ENCODE results near the gene RAB20. TPM values are rescaled to one million over a fixed set of nuclear protein-coding genes. Genes with fewer than 3 reads are reported as not detected.
A peak's percentile ranks its signal among the peaks of the same experiment; 100 is the strongest.
"Not testable (repeated sequence)": the region's sequence is repeated elsewhere in the genome, so short reads cannot be mapped to it uniquely, and the experiment has no call there.

The RAB20 gene
- total RNA-seq, 2 donors from 2014 or later, result 0.47 to 3.1 TPM

DNA sequence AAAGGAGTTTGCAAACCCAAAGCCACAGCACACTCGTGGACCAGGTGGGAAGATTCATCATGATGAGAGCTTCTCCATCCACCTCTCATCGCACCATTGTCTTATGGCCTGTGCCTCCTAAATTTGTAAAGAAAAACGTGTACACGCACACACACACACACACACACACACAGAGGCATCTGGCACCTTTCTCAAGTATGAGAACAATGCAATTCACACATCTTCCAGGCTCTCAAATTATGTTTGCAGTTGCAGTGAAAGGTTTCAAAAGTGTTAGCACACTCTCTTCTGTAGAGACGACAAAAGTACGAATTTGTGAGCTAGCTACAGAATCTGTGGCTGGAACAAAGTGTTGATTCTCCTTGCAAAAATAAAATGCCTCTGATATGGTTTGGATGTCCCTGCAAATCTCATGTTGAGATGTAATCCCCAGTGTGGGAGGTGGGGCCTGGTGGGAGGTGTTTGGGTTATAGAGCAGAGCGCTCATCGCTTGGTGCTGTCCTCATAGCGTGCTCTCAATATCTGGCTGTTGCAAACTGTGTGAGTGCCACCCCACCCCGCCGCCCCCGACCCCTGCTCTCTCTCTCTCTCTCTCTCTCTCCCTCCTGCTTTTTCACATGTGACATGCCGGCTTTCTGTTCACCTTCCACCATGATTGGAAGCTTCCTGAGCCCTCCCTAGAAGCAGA lies 21.8 kb upstream of the RAB20 start:
- Mint-ChIP-seq H3K36me3 (no peaks in the 10 kb centered on the region), H3K9me3 (no peaks in the 10 kb centered on the region), H3K27me3 (peaks cover 17 to 22% of the 10 kb centered on the region in 2 donors), H3K27ac (no peak overlapping the region), H3K4me3 (no peak overlapping the region), H3K4me1 (ENCODE audit: low read depth in 2 of 2) (no peaks in the 10 kb centered on the region)
- ATAC-seq (no peak), DNase-seq (ENCODE audit: low spot score) (no peak)

GRCh38 chr13:110582421-110582954 lies 21.0 kb upstream of the RAB20 start:
- no peaks in the 10 kb centered on the region for H3K4me1 Mint-ChIP-seq (ENCODE audit: low read depth in 2 of 2)
- H3K27ac Mint-ChIP-seq, result no peak overlapping the region
- ATAC-seq (no peak), DNase-seq (ENCODE audit: low spot score) (no peak)
- no peak overlapping the region for H3K4me3 Mint-ChIP-seq
- peaks cover 17 to 22% of the 10 kb centered on the region in 2 donors for H3K27me3 Mint-ChIP-seq
- H3K36me3 Mint-ChIP-seq, result no peaks in the 10 kb centered on the region
- H3K9me3 Mint-ChIP-seq, result no peaks in the 10 kb centered on the region

GRCh38 chr13:110581506-110582185 lies 20.1 kb upstream of the RAB20 start:
- no peak for ATAC-seq
- H3K27ac Mint-ChIP-seq, result no peak overlapping the region
- no peak for DNase-seq (ENCODE audit: low spot score)
- peaks cover 17 to 21% of the 10 kb centered on the region in 2 donors for H3K27me3 Mint-ChIP-seq
- H3K9me3 Mint-ChIP-seq, result no peaks in the 10 kb centered on the region
- no peaks in the 10 kb centered on the region for H3K36me3 Mint-ChIP-seq
- H3K4me3 Mint-ChIP-seq, result no peak overlapping the region
- no peaks in the 10 kb centered on the region for H3K4me1 Mint-ChIP-seq (ENCODE audit: low read depth in 2 of 2)

GRCh38 chr13:110580800-110581199 lies 19.3 kb upstream of the RAB20 start:
- ATAC-seq (no peak), DNase-seq (ENCODE audit: low spot score) (no peak)
- peaks cover 17 to 18% of the 10 kb centered on the region in 2 donors for H3K27me3 Mint-ChIP-seq
- no peaks in the 10 kb centered on the region for H3K9me3 Mint-ChIP-seq
- H3K4me3 Mint-ChIP-seq, result no peak overlapping the region
- peaks cover 4% of the 10 kb centered on the region in 2 donors for H3K4me1 Mint-ChIP-seq (ENCODE audit: low read depth in 2 of 2)
- H3K27ac Mint-ChIP-seq, result no peak overlapping the region
- H3K36me3 Mint-ChIP-seq, result no peaks in the 10 kb centered on the region

- DNase-seq (ENCODE audit: low spot score) (no peak), ATAC-seq (no peak)
- Mint-ChIP-seq H3K27me3 (peaks cover 29 to 35% of the 10 kb centered on the region in 2 donors), H3K4me1 (ENCODE audit: low read depth in 2 of 2) (peaks cover 10% of the 10 kb centered on the region in 2 donors), H3K4me3 (no peak overlapping the region), H3K36me3 (no peaks in the 10 kb centered on the region), H3K9me3 (no peaks in the 10 kb centered on the region), H3K27ac (no peak overlapping the region)
Measured at GRCh38 chr13:110578363-110578762, 16.8 kb upstream of the RAB20 start.

GRCh38 chr13:110576736-110577476 lies 15.4 kb upstream of the RAB20 start:
- no peak overlapping the region for H3K27ac Mint-ChIP-seq
- H3K4me1 Mint-ChIP-seq (ENCODE audit: low read depth in 2 of 2), result peaks cover 10% of the 10 kb centered on the region in 2 donors
- H3K9me3 Mint-ChIP-seq, result no peaks in the 10 kb centered on the region
- ATAC-seq (no peak), DNase-seq (ENCODE audit: low spot score) (no peak)
- H3K27me3 Mint-ChIP-seq, result peaks cover 26 to 39% of the 10 kb centered on the region in 2 donors
- H3K4me3 Mint-ChIP-seq, result no peak overlapping the region
- no peaks in the 10 kb centered on the region for H3K36me3 Mint-ChIP-seq

DNA sequence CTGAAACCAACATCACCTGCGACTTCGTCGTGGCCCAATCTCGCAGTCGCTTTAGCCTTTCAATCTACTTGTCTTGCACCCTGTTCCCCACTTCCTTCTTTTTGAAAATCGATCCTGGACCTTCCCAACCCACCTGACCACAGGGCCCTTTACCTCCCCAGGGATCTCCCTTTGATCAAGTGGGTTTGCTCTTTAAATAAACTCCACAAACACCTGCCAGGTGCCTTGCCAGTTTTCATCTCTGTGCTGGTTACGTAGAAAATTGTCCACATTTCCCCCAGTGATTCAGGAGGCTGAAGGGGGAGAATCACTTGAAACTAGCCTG lies 14.5 kb upstream of the RAB20 start:
- Mint-ChIP-seq H3K4me3 (peak overlapping the region; percentile 27), H3K9me3 (no peaks in the 10 kb centered on the region), H3K27ac (no peak overlapping the region), H3K36me3 (no peaks in the 10 kb centered on the region), H3K4me1 (ENCODE audit: low read depth in 2 of 2) (peaks cover 10% of the 10 kb centered on the region in 2 donors), H3K27me3 (peaks cover 25 to 46% of the 10 kb centered on the region in 2 donors)
- no peak for DNase-seq (ENCODE audit: low spot score)
- ATAC-seq, result no peak

DNA sequence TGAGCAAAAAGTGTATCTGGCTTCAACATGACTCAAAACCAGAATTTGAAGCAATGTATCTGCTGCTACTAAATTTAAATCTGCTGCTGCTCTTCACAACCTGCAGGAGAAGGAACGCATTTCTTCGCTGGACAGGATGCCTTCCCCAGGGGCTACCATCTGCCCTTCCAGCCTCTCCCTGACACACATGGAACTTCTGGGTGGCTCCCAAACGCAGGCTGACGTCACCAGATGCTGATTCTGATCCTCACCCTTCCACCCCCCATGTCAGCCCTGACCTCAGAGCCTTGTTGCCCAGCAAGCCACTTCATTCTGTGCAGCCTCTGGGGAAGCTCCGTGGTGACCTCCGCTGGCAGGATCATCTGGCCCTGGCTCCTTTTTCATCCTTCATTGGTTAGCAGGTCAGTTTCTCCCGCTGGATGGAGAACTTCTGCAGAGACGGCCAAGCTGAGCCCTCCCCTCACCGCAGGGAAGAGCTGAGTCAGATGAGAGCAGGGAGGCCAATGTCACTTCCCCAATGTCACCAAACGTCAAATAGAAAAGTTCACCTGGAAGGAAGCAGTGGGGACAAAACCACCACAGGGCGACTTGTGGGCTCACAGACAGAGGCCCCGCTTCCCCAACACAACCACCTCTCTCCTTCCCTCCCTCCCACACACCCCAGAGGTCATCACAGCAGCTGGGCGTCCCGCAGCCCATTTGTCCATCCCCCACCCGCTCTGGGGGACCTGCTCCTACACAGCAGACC lies 14.0 kb upstream of the RAB20 start:
- Mint-ChIP-seq H3K27me3 (peaks cover 23 to 46% of the 10 kb centered on the region in 2 donors), H3K4me1 (ENCODE audit: low read depth in 2 of 2) (peaks cover 10% of the 10 kb centered on the region in 2 donors), H3K9me3 (no peaks in the 10 kb centered on the region), H3K27ac (no peak overlapping the region), H3K36me3 (no peaks in the 10 kb centered on the region), H3K4me3 (peak overlapping the region; percentile 27)
- ATAC-seq, result peak in 1 of 2 donors; percentile 53
- DNase-seq (ENCODE audit: low spot score), result no peak

GRCh38 chr13:110574161-110574560 lies 12.6 kb upstream of the RAB20 start:
- H3K36me3 Mint-ChIP-seq, result no peaks in the 10 kb centered on the region
- DNase-seq (ENCODE audit: low spot score), result no peak
- no peak for ATAC-seq
- H3K27me3 Mint-ChIP-seq, result peaks cover 28 to 49% of the 10 kb centered on the region in 2 donors
- H3K27ac Mint-ChIP-seq, result no peak overlapping the region
- H3K9me3 Mint-ChIP-seq, result no peaks in the 10 kb centered on the region
- H3K4me1 Mint-ChIP-seq (ENCODE audit: low read depth in 2 of 2), result peaks cover 10% of the 10 kb centered on the region in 2 donors
- no peak overlapping the region for H3K4me3 Mint-ChIP-seq

GRCh38 chr13:110572778-110573118 lies 11.2 kb upstream of the RAB20 start:
- Mint-ChIP-seq H3K4me1 (ENCODE audit: low read depth in 2 of 2) (peaks cover 10% of the 10 kb centered on the region in 2 donors), H3K27me3 (peaks cover 28 to 47% of the 10 kb centered on the region in 2 donors), H3K4me3 (no peak overlapping the region), H3K36me3 (no peaks in the 10 kb centered on the region), H3K27ac (no peak overlapping the region), H3K9me3 (no peaks in the 10 kb centered on the region)
- ATAC-seq, result no peak
- no peak for DNase-seq (ENCODE audit: low spot score)

DNA sequence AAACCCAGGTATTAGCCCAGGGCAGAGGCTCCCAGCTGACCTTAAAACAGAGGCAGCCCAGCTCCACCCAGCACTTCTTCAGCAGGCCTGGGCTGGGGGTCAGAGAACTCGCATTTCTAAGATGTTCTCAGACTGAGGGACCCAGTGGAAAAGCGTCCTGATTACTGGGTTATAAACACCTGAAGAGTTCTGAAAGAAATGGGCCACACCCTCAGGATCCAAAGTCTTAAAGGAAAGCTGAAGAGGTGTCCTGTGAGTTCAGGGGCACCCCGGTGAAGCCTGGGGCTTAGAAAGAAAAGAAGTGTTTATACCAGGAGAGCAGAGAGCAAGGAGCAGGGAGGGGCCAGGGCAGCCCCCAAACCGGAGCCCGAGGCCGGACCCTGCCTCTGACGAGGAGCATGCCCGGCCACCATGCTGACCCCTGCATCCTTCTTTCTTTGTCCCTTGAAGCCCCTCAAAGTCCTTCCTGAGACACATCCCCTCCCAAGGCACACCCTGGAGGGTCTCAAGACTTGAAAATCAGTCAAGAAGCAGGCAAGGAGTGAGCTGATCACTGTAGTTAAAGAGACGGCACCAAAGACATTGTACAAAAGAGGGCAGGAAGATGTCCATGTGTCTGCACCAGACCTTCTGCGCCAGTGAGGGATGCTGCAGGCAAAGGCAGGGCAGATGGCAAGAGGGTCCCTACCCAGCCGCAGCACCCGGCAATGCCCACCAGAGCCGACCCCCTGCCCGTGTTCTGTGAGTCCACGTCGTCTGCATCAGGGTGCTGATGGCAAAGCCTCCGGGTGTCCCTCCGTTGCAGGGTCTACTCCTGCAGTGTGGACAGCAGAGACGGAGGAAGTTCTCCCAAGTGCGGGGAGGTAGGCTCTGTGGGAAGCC lies 10.6 kb upstream of the RAB20 start:
- H3K27me3 Mint-ChIP-seq, result peaks cover 32 to 47% of the 10 kb centered on the region in 2 donors
- DNase-seq (ENCODE audit: low spot score) (no peak), ATAC-seq (no peak)
- peaks cover 10% of the 10 kb centered on the region in 2 donors for H3K4me1 Mint-ChIP-seq (ENCODE audit: low read depth in 2 of 2)
- no peak overlapping the region for H3K27ac Mint-ChIP-seq
- H3K4me3 Mint-ChIP-seq, result no peak overlapping the region
- no peaks in the 10 kb centered on the region for H3K9me3 Mint-ChIP-seq
- H3K36me3 Mint-ChIP-seq, result no peaks in the 10 kb centered on the region

DNA sequence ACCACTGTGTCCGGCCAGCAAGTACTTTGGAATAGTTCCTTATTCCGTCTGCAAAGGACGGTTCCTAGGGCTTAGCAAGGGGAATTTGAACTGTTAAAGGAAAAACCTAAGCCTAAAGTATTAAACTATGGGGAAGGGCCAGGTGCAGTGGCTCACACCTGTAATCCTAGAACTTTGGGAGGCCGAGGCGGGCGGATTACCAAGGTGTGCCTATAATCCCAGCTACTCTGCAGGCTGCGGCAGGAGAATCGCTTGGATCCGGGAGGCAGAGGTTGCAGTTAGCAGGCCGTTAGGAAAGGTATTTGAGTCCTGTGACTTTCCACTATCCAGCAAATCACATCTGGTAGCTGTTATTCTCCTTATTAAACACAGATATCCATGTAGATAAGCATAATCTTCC lies 9.4 kb upstream of the RAB20 start:
- H3K4me1 Mint-ChIP-seq (ENCODE audit: low read depth in 2 of 2), result peaks cover 7% of the 10 kb centered on the region in 2 donors
- no peak overlapping the region for H3K27ac Mint-ChIP-seq
- peaks cover 31 to 44% of the 10 kb centered on the region in 2 donors for H3K27me3 Mint-ChIP-seq
- no peaks in the 10 kb centered on the region for H3K36me3 Mint-ChIP-seq
- ATAC-seq (no peak), DNase-seq (ENCODE audit: low spot score) (no peak)
- no peak overlapping the region for H3K4me3 Mint-ChIP-seq
- no peaks in the 10 kb centered on the region for H3K9me3 Mint-ChIP-seq

GRCh38 chr13:110569962-110570361 lies 8.4 kb upstream of the RAB20 start:
- not testable (repeated sequence) for ATAC-seq; H3K9me3 Mint-ChIP-seq; H3K4me1 Mint-ChIP-seq (ENCODE audit: low read depth in 2 of 2); DNase-seq (ENCODE audit: low spot score); H3K4me3 Mint-ChIP-seq; H3K36me3 Mint-ChIP-seq; H3K27ac Mint-ChIP-seq
- H3K27me3 Mint-ChIP-seq, result peaks cover 27 to 40% of the 10 kb centered on the region in 2 donors
